ENCODE measurements around the gene CHD1L. TPM values are rescaled to one million over a fixed set of nuclear protein-coding genes. Genes with fewer than 3 reads are reported as not detected.
"Not testable (repeated sequence)": the region's sequence is repeated elsewhere in the genome, so short reads cannot be mapped to it uniquely, and the experiment has no call there.

Gene CHD1L
- polyA plus RNA-seq, 1 donor from 2014 or later = 26.0 TPM

- Mint-ChIP-seq H3K4me1 (peaks cover 12 to 14% (median 14%) of the 10 kb centered on the region in 3 donors), H3K4me3 (peak overlapping the region in 1 of 4 donors; percentile 31)
- H3K9me3 Mint-ChIP-seq, H3K27ac Mint-ChIP-seq, H3K27me3 Mint-ChIP-seq, H3K36me3 Mint-ChIP-seq: not testable (repeated sequence)
Observed at GRCh38 chr1:147240131-147240721, 2.3 kb upstream of the CHD1L start.

GRCh38 chr1:147241934-147242448, 493 bp upstream of the CHD1L start:
- Mint-ChIP-seq H3K4me1 (peaks cover 17 to 23% (median 19%) of the 10 kb centered on the region in 3 donors), H3K27me3 (no peaks in the 10 kb centered on the region), H3K4me3 (peak overlapping the region; percentile 91 to 96 (median 94)), H3K27ac (peak overlapping the region in 2 of 3 donors; percentile 64 to 87), H3K9me3 (no peaks in the 10 kb centered on the region), H3K36me3 (peaks cover 2% of the 10 kb centered on the region)

GRCh38 chr1:147243228-147243685, 773 bp downstream of the CHD1L start:
- H3K4me3 Mint-ChIP-seq = peak overlapping the region; percentile 91 to 97 (median 96)
- H3K27me3 Mint-ChIP-seq = no peaks in the 10 kb centered on the region
- no peaks in the 10 kb centered on the region for H3K9me3 Mint-ChIP-seq
- H3K27ac Mint-ChIP-seq = peak overlapping the region; percentile 52 to 79 (median 64)
- H3K36me3 Mint-ChIP-seq = peaks cover 2% of the 10 kb centered on the region
- peaks cover 27 to 33% (median 29%) of the 10 kb centered on the region in 3 donors for H3K4me1 Mint-ChIP-seq

- peak overlapping the region; percentile 91 to 97 (median 96) for H3K4me3 Mint-ChIP-seq
- peak overlapping the region; percentile 3 to 64 (median 52) for H3K27ac Mint-ChIP-seq
- peaks cover 2% of the 10 kb centered on the region for H3K36me3 Mint-ChIP-seq
- H3K9me3 Mint-ChIP-seq = no peaks in the 10 kb centered on the region
- peaks cover 27 to 35% (median 32%) of the 10 kb centered on the region in 3 donors for H3K4me1 Mint-ChIP-seq
- H3K27me3 Mint-ChIP-seq = no peaks in the 10 kb centered on the region
Observed at GRCh38 chr1:147243841-147244240, 1.4 kb downstream of the CHD1L start.

GRCh38 chr1:147245129-147245528, 2.6 kb downstream of the CHD1L start:
- Mint-ChIP-seq H3K27ac (no peak overlapping the region), H3K4me3 (peak overlapping the region in 2 of 4 donors; percentile 18 to 60), H3K27me3 (no peaks in the 10 kb centered on the region), H3K4me1 (peaks cover 30 to 41% (median 39%) of the 10 kb centered on the region in 3 donors), H3K36me3 (peaks cover 2% of the 10 kb centered on the region), H3K9me3 (no peaks in the 10 kb centered on the region)

- Mint-ChIP-seq H3K27ac (no peak overlapping the region), H3K4me1 (peaks cover 30 to 45% (median 40%) of the 10 kb centered on the region in 3 donors), H3K36me3 (peaks cover 2% of the 10 kb centered on the region), H3K27me3 (no peaks in the 10 kb centered on the region), H3K4me3 (peak overlapping the region in 3 of 4 donors; percentile 18 to 60 (median 24)), H3K9me3 (no peaks in the 10 kb centered on the region)
Observed at GRCh38 chr1:147245586-147246021, 3.1 kb downstream of the CHD1L start.

GRCh38 chr1:147246044-147246690, 3.7 kb downstream of the CHD1L start:
- H3K4me1 Mint-ChIP-seq = peaks cover 30 to 45% (median 44%) of the 10 kb centered on the region in 3 donors
- peaks cover 2% of the 10 kb centered on the region for H3K36me3 Mint-ChIP-seq
- no peak overlapping the region for H3K27ac Mint-ChIP-seq
- peak overlapping the region in 2 of 4 donors; percentile 24 to 49 for H3K4me3 Mint-ChIP-seq
- H3K27me3 Mint-ChIP-seq = no peaks in the 10 kb centered on the region
- no peaks in the 10 kb centered on the region for H3K9me3 Mint-ChIP-seq

GRCh38 chr1:147246910-147247655, 4.6 kb downstream of the CHD1L start:
- H3K4me1 Mint-ChIP-seq = peaks cover 28 to 45% (median 43%) of the 10 kb centered on the region in 3 donors
- H3K9me3 Mint-ChIP-seq = no peaks in the 10 kb centered on the region
- H3K36me3 Mint-ChIP-seq = peaks cover 2% of the 10 kb centered on the region
- H3K27ac Mint-ChIP-seq = peak overlapping the region; percentile 27 to 50 (median 35)
- H3K27me3 Mint-ChIP-seq = no peaks in the 10 kb centered on the region
- peak overlapping the region in 3 of 4 donors; percentile 30 to 70 (median 63) for H3K4me3 Mint-ChIP-seq

GRCh38 chr1:147247656-147248238, 5.3 kb downstream of the CHD1L start:
- Mint-ChIP-seq H3K27ac (peak overlapping the region; percentile 27 to 50 (median 35)), H3K4me3 (peak overlapping the region in 2 of 4 donors; percentile 30 to 70), H3K36me3 (peaks cover 2% of the 10 kb centered on the region)

GRCh38 chr1:147252540-147252939, 10.1 kb downstream of the CHD1L start:
- H3K36me3 Mint-ChIP-seq = peaks cover 5% of the 10 kb centered on the region
- H3K27me3 Mint-ChIP-seq = no peaks in the 10 kb centered on the region
- no peak overlapping the region for H3K27ac Mint-ChIP-seq
- H3K4me3 Mint-ChIP-seq = no peak overlapping the region
- peaks cover 13 to 24% (median 22%) of the 10 kb centered on the region in 3 donors for H3K4me1 Mint-ChIP-seq
- no peaks in the 10 kb centered on the region for H3K9me3 Mint-ChIP-seq

More at GRCh38 chr1:147247656-147248238, 5.3 kb downstream of the CHD1L start:
- Mint-ChIP-seq H3K4me1 (peaks cover 29 to 45% (median 44%) of the 10 kb centered on the region in 3 donors), H3K27me3 (no peaks in the 10 kb centered on the region), H3K9me3 (no peaks in the 10 kb centered on the region)

- H3K4me1 Mint-ChIP-seq = peaks cover 0 to 2% (median 0%) of the 10 kb centered on the region in 3 donors
- no peak overlapping the region for H3K27ac Mint-ChIP-seq
- H3K9me3 Mint-ChIP-seq = no peaks in the 10 kb centered on the region
- no peak overlapping the region for H3K4me3 Mint-ChIP-seq
- H3K36me3 Mint-ChIP-seq = peaks cover 4% of the 10 kb centered on the region
- H3K27me3 Mint-ChIP-seq = no peaks in the 10 kb centered on the region
Observed at GRCh38 chr1:147260956-147261355, 18.5 kb downstream of the CHD1L start.

GRCh38 chr1:147264158-147264768, 21.8 kb downstream of the CHD1L start:
- no peak overlapping the region for H3K27ac Mint-ChIP-seq

GRCh38 chr1:147266381-147266780, 23.9 kb downstream of the CHD1L start:
- Mint-ChIP-seq H3K27ac (no peak overlapping the region), H3K27me3 (no peaks in the 10 kb centered on the region), H3K36me3 (peaks cover 6% of the 10 kb centered on the region), H3K4me1 (no peaks in the 10 kb centered on the region), H3K4me3 (no peak overlapping the region), H3K9me3 (no peaks in the 10 kb centered on the region)

More at GRCh38 chr1:147264158-147264768, 21.8 kb downstream of the CHD1L start:
- Mint-ChIP-seq H3K27me3 (no peaks in the 10 kb centered on the region), H3K4me1 (no peaks in the 10 kb centered on the region), H3K9me3 (no peaks in the 10 kb centered on the region), H3K36me3 (peaks cover 4% of the 10 kb centered on the region), H3K4me3 (no peak overlapping the region)

GRCh38 chr1:147267711-147268110, 25.2 kb downstream of the CHD1L start:
- H3K27ac Mint-ChIP-seq = no peak overlapping the region

More at GRCh38 chr1:147267711-147268110, 25.2 kb downstream of the CHD1L start:
- H3K36me3 Mint-ChIP-seq = peaks cover 5% of the 10 kb centered on the region
- H3K4me1 Mint-ChIP-seq = no peaks in the 10 kb centered on the region
- no peaks in the 10 kb centered on the region for H3K9me3 Mint-ChIP-seq
- no peak overlapping the region for H3K4me3 Mint-ChIP-seq
- H3K27me3 Mint-ChIP-seq = no peaks in the 10 kb centered on the region
